ENCODE results near the gene SUGCT. TPM values are rescaled to one million over a fixed set of nuclear protein-coding genes. Genes with fewer than 3 reads are reported as not detected.

Gene SUGCT
- total RNA-seq, 1 experiment from 2014 or later: 1.5 TPM

DNA sequence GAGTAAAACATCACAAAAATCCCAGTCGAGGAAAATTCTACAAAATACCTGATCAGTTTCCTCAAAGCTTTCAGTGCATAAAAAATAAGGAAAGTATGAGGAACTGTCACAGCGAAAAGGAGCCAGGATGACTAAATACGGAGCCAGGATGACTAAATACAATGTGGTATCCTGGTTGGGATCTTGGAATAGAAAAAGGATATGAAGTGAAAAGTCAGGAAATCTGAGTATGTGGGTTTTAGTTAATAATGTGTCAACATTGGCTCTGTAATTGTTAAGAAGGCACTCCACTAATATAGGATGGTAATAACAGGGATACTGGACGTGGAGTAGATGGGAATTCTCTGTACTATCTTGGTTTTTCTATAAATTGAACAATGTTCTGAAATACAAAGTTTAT, 175.5 kb downstream of the SUGCT start:
- Histone ChIP-seq H3K4me3 (ENCODE audit: low read depth, low read length, poor library complexity, severe bottlenecking) (no peak overlapping the region), H3K27me3 (replicated peaks; ENCODE audit: insufficient read depth, low read depth, low read length, poor library complexity) (no peaks in the 10 kb centered on the region), H3K27ac (ENCODE audit: low read depth, low read length, poor library complexity, severe bottlenecking) (no peak overlapping the region), H3K4me1 (ENCODE audit: insufficient read depth, low read length, poor library complexity, severe bottlenecking) (no peaks in the 10 kb centered on the region), H3K36me3 (ENCODE audit: insufficient read depth, low read length, poor library complexity, severe bottlenecking) (no peaks in the 10 kb centered on the region), H3K9me3 (ENCODE audit: low read depth, low read length, poor library complexity, severe bottlenecking) (no peaks in the 10 kb centered on the region)
- TF ChIP-seq EZH2 (IDR thresholded peaks at IDR 0.05; ENCODE audit: borderline replicate concordance, low read depth, low read length, poor library complexity, severe bottlenecking): no peak
- TF ChIP-seq, protein P1, sequence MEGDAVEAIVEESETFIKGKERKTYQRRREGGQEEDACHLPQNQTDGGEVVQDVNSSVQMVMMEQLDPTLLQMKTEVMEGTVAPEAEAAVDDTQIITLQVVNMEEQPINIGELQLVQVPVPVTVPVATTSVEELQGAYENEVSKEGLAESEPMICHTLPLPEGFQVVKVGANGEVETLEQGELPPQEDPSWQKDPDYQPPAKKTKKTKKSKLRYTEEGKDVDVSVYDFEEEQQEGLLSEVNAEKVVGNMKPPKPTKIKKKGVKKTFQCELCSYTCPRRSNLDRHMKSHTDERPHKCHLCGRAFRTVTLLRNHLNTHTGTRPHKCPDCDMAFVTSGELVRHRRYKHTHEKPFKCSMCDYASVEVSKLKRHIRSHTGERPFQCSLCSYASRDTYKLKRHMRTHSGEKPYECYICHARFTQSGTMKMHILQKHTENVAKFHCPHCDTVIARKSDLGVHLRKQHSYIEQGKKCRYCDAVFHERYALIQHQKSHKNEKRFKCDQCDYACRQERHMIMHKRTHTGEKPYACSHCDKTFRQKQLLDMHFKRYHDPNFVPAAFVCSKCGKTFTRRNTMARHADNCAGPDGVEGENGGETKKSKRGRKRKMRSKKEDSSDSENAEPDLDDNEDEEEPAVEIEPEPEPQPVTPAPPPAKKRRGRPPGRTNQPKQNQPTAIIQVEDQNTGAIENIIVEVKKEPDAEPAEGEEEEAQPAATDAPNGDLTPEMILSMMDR (conservative IDR thresholded peaks at IDR 0.05; ENCODE audit: low read depth, low read length): no peak
- POLR2A ChIA-PET (ENCODE audit: low non-redundant PET): no interaction called here
- no peak for DNase-seq (ENCODE audit: low spot score)
- intact Hi-C loops (cut with micrococcal nuclease; ENCODE audit: unreplicated experiment): no loop called here
- CTCF ChIA-PET: no interaction called here
- BruUV-seq (replicated peaks): no TSS peak

- Histone ChIP-seq H3K36me3 (ENCODE audit: insufficient read depth, low read length, poor library complexity, severe bottlenecking) (no peaks in the 10 kb centered on the region), H3K4me3 (ENCODE audit: low read depth, low read length, poor library complexity, severe bottlenecking) (no peak overlapping the region), H3K27me3 (replicated peaks; ENCODE audit: insufficient read depth, low read depth, low read length, poor library complexity) (no peaks in the 10 kb centered on the region), H3K9me3 (ENCODE audit: low read depth, low read length, poor library complexity, severe bottlenecking) (no peaks in the 10 kb centered on the region), H3K27ac (ENCODE audit: low read depth, low read length, poor library complexity, severe bottlenecking) (no peak overlapping the region), H3K4me1 (ENCODE audit: insufficient read depth, low read length, poor library complexity, severe bottlenecking) (no peaks in the 10 kb centered on the region)
- intact Hi-C loops (cut with micrococcal nuclease; ENCODE audit: unreplicated experiment): no loop called here
- DNase-seq (ENCODE audit: low spot score): no peak
- CTCF ChIA-PET: no interaction called here
- POLR2A ChIA-PET (ENCODE audit: low non-redundant PET): no interaction called here
- TF ChIP-seq EZH2 (IDR thresholded peaks at IDR 0.05; ENCODE audit: borderline replicate concordance, low read depth, low read length, poor library complexity, severe bottlenecking): no peak
- TF ChIP-seq, protein P1 (conservative IDR thresholded peaks at IDR 0.05; ENCODE audit: low read depth, low read length): no peak
- no TSS peak for BruUV-seq (replicated peaks)
Observed at GRCh38 chr7:40311307-40311706, 176.5 kb downstream of the SUGCT start.

DNA sequence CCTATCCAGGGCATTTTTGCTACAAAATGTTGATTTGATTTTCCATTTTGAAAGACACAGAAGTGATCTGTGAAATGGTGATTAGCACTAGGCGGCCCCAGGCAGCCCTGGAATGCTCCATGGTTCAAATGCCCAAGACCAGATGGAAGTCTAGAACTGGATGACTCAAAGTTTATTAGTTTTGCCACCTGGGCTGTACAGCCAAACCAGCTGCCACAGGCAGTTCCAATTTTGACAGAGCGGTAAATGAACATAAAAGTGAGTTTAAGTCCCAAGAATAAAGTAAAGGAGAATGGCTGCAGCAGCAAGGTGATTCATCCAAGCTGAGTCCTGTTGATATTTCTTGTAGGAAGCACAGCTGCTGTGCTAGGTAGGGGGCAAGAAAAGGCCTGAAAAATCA, 180.5 kb downstream of the SUGCT start:
- Histone ChIP-seq H3K27me3 (replicated peaks; ENCODE audit: insufficient read depth, low read depth, low read length, poor library complexity) (no peaks in the 10 kb centered on the region), H3K4me3 (ENCODE audit: low read depth, low read length, poor library complexity, severe bottlenecking) (no peak overlapping the region), H3K9me3 (ENCODE audit: low read depth, low read length, poor library complexity, severe bottlenecking) (no peaks in the 10 kb centered on the region), H3K27ac (ENCODE audit: low read depth, low read length, poor library complexity, severe bottlenecking) (no peak overlapping the region), H3K4me1 (ENCODE audit: insufficient read depth, low read length, poor library complexity, severe bottlenecking) (no peaks in the 10 kb centered on the region), H3K36me3 (ENCODE audit: insufficient read depth, low read length, poor library complexity, severe bottlenecking) (no peaks in the 10 kb centered on the region)
- TF ChIP-seq, protein P1 (conservative IDR thresholded peaks at IDR 0.05; ENCODE audit: low read depth, low read length): no peak
- no peak for TF ChIP-seq EZH2 (IDR thresholded peaks at IDR 0.05; ENCODE audit: borderline replicate concordance, low read depth, low read length, poor library complexity, severe bottlenecking)
- intact Hi-C loops (cut with micrococcal nuclease; ENCODE audit: unreplicated experiment): no loop called here
- no peak for DNase-seq (ENCODE audit: low spot score)
- ChIA-PET POLR2A (ENCODE audit: low non-redundant PET) (no interaction called here), CTCF (no interaction called here)
- BruUV-seq (replicated peaks): no TSS peak

Measured in A673 (cell line).